HCT116 (cell line): Measurements from ENCODE around the gene ITGAV. TPM values are rescaled to one million over a fixed set of nuclear protein-coding genes. Genes with fewer than 3 reads are reported as not detected.

Experiments
- ATAC-seq: fragments of 200-7000 bp; cut with Tn5 transposase; 2 replicates; pipeline ENCODE4 v1.9.1; 2020; ENCODE audit warnings: mild to moderate bottlenecking, moderate library complexity
- BruUV-seq: library from RNA; stranded (reverse); fragments of 400-500 nt; replicated peaks from 2 replicates; lab custom pipeline; 2021; lab: Mats Ljungman, UMichigan
- CTCF ChIA-PET: fragments of 300-600 bp; sonication (Branson Sonifier 250); formaldehyde crosslinking; loops from one replicate; lab custom pipeline; 2021; ENCODE audit warnings: antibody characterized with exemption; lab: Charles Lee
- POLR2A ChIA-PET: fragments of 300-600, 350-600 bp; sonication (Branson Sonifier 250); formaldehyde crosslinking; loops from one replicate; lab custom pipeline; 2021; ENCODE audit warnings: antibody characterized with exemption; lab: Charles Lee
- RAD21 ChIA-PET, 2 experiments: fragments of 300-600 bp; sonication (Branson Sonifier 250); formaldehyde crosslinking; loops; one replicate each; lab custom pipeline; 2023; ENCODE audit warnings: low total read pairs in 2 of 2; ENCODE audit not compliant: uncharacterized antibody in 2 of 2, unreplicated experiment in 2 of 2, low non-redundant PET in 1 of 2; lab: Charles Lee
- DNase-seq: peaks from one replicate; pipeline ENCODE4 v3.0.0-alpha.2; 2010; ENCODE audit warnings: low read depth, low spot score
- H2AFZ ChIP-seq: fragments of 200-600 bp; shearing (Covaris generic), sonication (generic); 2 replicates; pipeline ENCODE4 v1.6.1; 2017; ENCODE audit warnings: low read depth, mixed run types, mixed read lengths, antibody characterized with exemption, low read length; ENCODE audit not compliant: poor library complexity, severe bottlenecking
- H3K27ac ChIP-seq: 2 replicates; pipeline ENCODE4 v1.5.1; 2012; ENCODE audit warnings: low read depth, low read length
- H3K27me3 ChIP-seq: fragments of 200-600 bp; sonication (generic); 2 replicates; pipeline ENCODE4 v1.6.1; 2016; ENCODE audit warnings: mixed run types, low read length, mixed read lengths; ENCODE audit not compliant: insufficient read depth
- H3K36me3 ChIP-seq, 2 experiments: fragments of 200-500 bp in 1 of 2; fragments of 200-600 bp in 1 of 2; sonication (Bioruptor generic) in 1 of 2; sonication (generic) in 1 of 2; 2 replicates each; pipeline versions ENCODE4 v1.5.1 to v1.6.1; 2014 to 2016; ENCODE audit warnings: low read length in 2 of 2, inconsistent platforms in 1 of 2, mixed read lengths in 1 of 2, mixed run types in 1 of 2; ENCODE audit not compliant: insufficient read depth in 2 of 2, control insufficient read depth in 1 of 2
- H3K4me1 ChIP-seq, 2 experiments: fragments of 200-600 bp in 1 of 2; sonication (generic) in 1 of 2; 2 replicates each; pipeline versions ENCODE4 v1.5.1 to v1.6.1; 2012 to 2017; ENCODE audit warnings: low read length in 2 of 2, inconsistent platforms in 1 of 2, mild to moderate bottlenecking in 1 of 2, mixed read lengths in 1 of 2, mixed run types in 1 of 2, moderate library complexity in 1 of 2; ENCODE audit not compliant: insufficient read depth in 2 of 2, control insufficient read depth in 1 of 2
- H3K4me2 ChIP-seq: fragments of 200-600 bp; sonication (generic); 2 replicates; pipeline ENCODE4 v1.6.1; 2017; ENCODE audit warnings: mixed run types, low read length, mixed read lengths
- H3K4me3 ChIP-seq, 2 experiments: fragments of 200-600 bp in 1 of 2; sonication (generic) in 1 of 2; replicated peaks in 1 of 2; 2 replicates each; pipeline ENCODE4 v1.5.1; 2011 to 2016; ENCODE audit warnings: low read length in 2 of 2, control low read depth in 1 of 2, low read depth in 1 of 2, mild to moderate bottlenecking in 1 of 2, mixed read lengths in 1 of 2, mixed run types in 1 of 2
- H3K79me2 ChIP-seq: fragments of 200-600 bp; sonication (generic); 2 replicates; pipeline ENCODE4 v1.6.1; 2017; ENCODE audit warnings: mild to moderate bottlenecking, mixed run types, low read length, moderate library complexity, mixed read lengths; ENCODE audit not compliant: insufficient read depth
- H3K9ac ChIP-seq: fragments of 200-600 bp; sonication (generic); 2 replicates; pipeline ENCODE4 v1.6.1; 2016; ENCODE audit warnings: low read length, mixed read lengths
- H3K9me2 ChIP-seq: fragments of 200-600 bp; sonication (generic), shearing (Covaris generic); 2 replicates; pipeline ENCODE4 v1.6.1; 2017; ENCODE audit warnings: mixed run types, mild to moderate bottlenecking, moderate library complexity; ENCODE audit not compliant: insufficient read depth
- H3K9me3 ChIP-seq, 2 experiments: fragments of 200-500 bp in 1 of 2; fragments of 200-600 bp in 1 of 2; sonication (Bioruptor generic) in 1 of 2; sonication (generic) in 1 of 2; 2 replicates each; pipeline ENCODE4 v1.6.1; 2014 to 2017; ENCODE audit warnings: low read length in 2 of 2, mixed read lengths in 2 of 2, inconsistent platforms in 1 of 2, low read depth in 1 of 2, mild to moderate bottlenecking in 1 of 2, mixed run types in 1 of 2, moderate library complexity in 1 of 2; ENCODE audit not compliant: control insufficient read depth in 1 of 2, insufficient read depth in 1 of 2
- H4K20me1 ChIP-seq: fragments of 200-600 bp; sonication (generic), shearing (Covaris generic); 2 replicates; pipeline ENCODE4 v1.6.1; 2017; ENCODE audit warnings: mixed run types, mild to moderate bottlenecking, moderate library complexity; ENCODE audit not compliant: insufficient read depth
- ATF3 ChIP-seq: IDR thresholded peaks from 2 replicates; pipeline ENCODE4 v1.6.1; 2012
- CBX3 ChIP-seq: IDR thresholded peaks from 2 replicates; pipeline ENCODE4 v1.6.1; 2012; ENCODE audit warnings: low read depth
- CEBPB ChIP-seq: IDR thresholded peaks from 2 replicates; pipeline ENCODE4 v1.6.1; 2012; ENCODE audit warnings: low read depth
- CTCF ChIP-seq, 3 experiments: fragments of 200-600 bp in 1 of 3; sonication (generic) in 1 of 3; IDR thresholded peaks in 2 of 3; conservative IDR thresholded peaks in 1 of 3; 2 replicates each; pipeline ENCODE4 v1.5.1; 2012 to 2017; ENCODE audit warnings: low read depth in 2 of 3, low read length in 2 of 3, antibody characterized with exemption in 1 of 3, borderline replicate concordance in 1 of 3, control low read depth in 1 of 3, mild to moderate bottlenecking in 1 of 3, mixed read lengths in 1 of 3, mixed run types in 1 of 3, moderate library complexity in 1 of 3; ENCODE audit not compliant: insufficient read depth in 1 of 3
- EGR1 ChIP-seq: IDR thresholded peaks from 2 replicates; pipeline ENCODE4 v1.6.1; 2012; ENCODE audit warnings: low read depth
- ELF1 ChIP-seq: IDR thresholded peaks from 2 replicates; pipeline ENCODE4 v1.6.1; 2012; ENCODE audit warnings: low read depth, borderline replicate concordance
- EZH2phosphoT487 ChIP-seq: fragments of 200-600 bp; IDR thresholded peaks from 2 replicates; pipeline ENCODE4 v1.6.1; 2018; ENCODE audit warnings: antibody characterized with exemption, borderline replicate concordance
- FOSL1 ChIP-seq: IDR thresholded peaks from 2 replicates; pipeline ENCODE4 v1.6.1; 2012; ENCODE audit warnings: low read depth
- JUND ChIP-seq: IDR thresholded peaks from 2 replicates; pipeline ENCODE4 v1.6.1; 2012
- POLR2A ChIP-seq: IDR thresholded peaks from 2 replicates; pipeline ENCODE4 v1.7.0; 2011; ENCODE audit warnings: borderline replicate concordance; ENCODE audit not compliant: insufficient read depth, insufficient read length; ENCODE audit errors: extremely low read depth
- POLR2AphosphoS5 ChIP-seq: IDR thresholded peaks from 2 replicates; pipeline ENCODE4 v1.6.1; 2011; ENCODE audit warnings: mild to moderate bottlenecking, low read depth, low read length, moderate library complexity
- REST ChIP-seq: IDR thresholded peaks from 2 replicates; pipeline ENCODE4 v1.6.1; 2012; ENCODE audit warnings: low read depth
- SIN3A ChIP-seq: IDR thresholded peaks from 2 replicates; pipeline ENCODE4 v1.6.1; 2012; ENCODE audit warnings: low read depth
- SP1 ChIP-seq: IDR thresholded peaks from 2 replicates; pipeline ENCODE4 v1.6.1; 2012; ENCODE audit warnings: low read depth
- SRF ChIP-seq: IDR thresholded peaks from 2 replicates; pipeline ENCODE4 v1.6.1; 2012; ENCODE audit warnings: low read depth
- TCF7L2 ChIP-seq: IDR thresholded peaks from 2 replicates; pipeline ENCODE4 v1.7.0; 2011; ENCODE audit warnings: borderline replicate concordance, inconsistent platforms; ENCODE audit not compliant: insufficient read depth, insufficient read length; ENCODE audit errors: extremely low read depth
- YY1 ChIP-seq: IDR thresholded peaks from 2 replicates; pipeline ENCODE4 v1.6.1; 2011; ENCODE audit warnings: low read length, low read depth, moderate library complexity, mild to moderate bottlenecking; ENCODE audit not compliant: insufficient replicate concordance; ENCODE audit errors: extremely low read depth
- ZBTB33 ChIP-seq: IDR thresholded peaks from 2 replicates; pipeline ENCODE4 v1.6.1; 2011; ENCODE audit warnings: mild to moderate bottlenecking, low read length, moderate library complexity; ENCODE audit not compliant: insufficient replicate concordance; ENCODE audit errors: extremely low read depth
- ZNF274 ChIP-seq: fragments of 200-500 bp; sonication (Bioruptor generic); IDR thresholded peaks from 2 replicates; pipeline ENCODE4 v1.6.1; 2014; ENCODE audit warnings: mild to moderate bottlenecking, low read depth, low read length, inconsistent platforms
- intact Hi-C: fragments of 100-400 bp; cut with micrococcal nuclease; formaldehyde crosslinking; loops from 2 replicates; pipeline ENCODE4 v1.10.0; 2022
- total RNA-seq: library from RNA; stranded (reverse); gene quantifications from one replicate; pipeline ENCODE4 v1.2.1, GENCODE V29; 2021; ENCODE audit not compliant: unreplicated experiment

ITGAV gene
- total RNA-seq, 1 experiment from 2014 or later, result 36.3 TPM

GRCh38 chr2:186610785-186611184 is 20.9 kb downstream of the ITGAV start:
- no peaks in the 10 kb centered on the region for H3K9me3 ChIP-seq
- intact Hi-C loops, result no loop called here
- ATAC-seq (no peak), DNase-seq (no peak)
- POLR2A ChIA-PET, result no interaction called here
- RAD21 ChIA-PET, result no interaction called here
- H3K27me3 ChIP-seq, result no peaks in the 10 kb centered on the region
- H3K9ac ChIP-seq, result no peak overlapping the region
- H3K79me2 ChIP-seq, result no peaks in the 10 kb centered on the region
- H3K4me3 ChIP-seq, result no peak overlapping the region
- BruUV-seq, result no TSS peak
- H3K27ac ChIP-seq, result no peak overlapping the region
- H3K36me3 ChIP-seq, result no peaks in the 10 kb centered on the region
- TF ChIP-seq ELF1 (no peak), YY1 (no peak), CTCF (IDR thresholded peaks at IDR 0.05 in 2 of 3, conservative IDR thresholded peaks at IDR 0.05 in 1 of 3; ENCODE audit: borderline replicate concordance in 1 of 3, insufficient read depth in 1 of 3, low read depth in 2 of 3, low read length in 2 of 3) (no peak), ATF3 (no peak), FOSL1 (no peak), ZBTB33 (no peak), ZNF274 (no peak), EZH2phosphoT487 (no peak), POLR2A (no peak), SRF (no peak), REST (no peak), JUND (no peak), POLR2AphosphoS5 (no peak), SIN3A (no peak), CEBPB (no peak), TCF7L2 (no peak), CBX3 (no peak), EGR1 (no peak), SP1 (no peak)
- CTCF ChIA-PET, result no interaction called here
- no peaks in the 10 kb centered on the region; the same call in 1 of the 2 replicates for H3K9me2 ChIP-seq
- H3K4me2 ChIP-seq, result no peak overlapping the region
- H2AFZ ChIP-seq, result no peak overlapping the region
- H4K20me1 ChIP-seq, result no peaks in the 10 kb centered on the region
- H3K4me1 ChIP-seq, result no peaks in the 10 kb centered on the region
